Keratinocyte (primary cell): ENCODE measurements around the gene CITED1. TPM values are rescaled to one million over a fixed set of nuclear protein-coding genes. Genes with fewer than 3 reads are reported as not detected.

Experiments used
- DNase-seq: peaks from one replicate; pipeline ENCODE4 v3.0.0-alpha.2; 2011; ENCODE audit warnings: low read depth, missing footprints, low spot score
- FAIRE-seq: peaks from 2 replicates; lab custom pipeline; 2011; peaks lifted over from hg19 to GRCh38; lab: Jason Lieb, UNC
- H2AFZ ChIP-seq: 2 replicates; pipeline ENCODE4 v1.6.0; 2012; ENCODE audit warnings: low read length, control low read depth, inconsistent platforms; ENCODE audit not compliant: control insufficient read depth
- H3K27ac ChIP-seq: 2 replicates; pipeline ENCODE4 v1.5.1; 2011; ENCODE audit warnings: low read length; ENCODE audit not compliant: control insufficient read depth, insufficient read depth
- H3K27me3 ChIP-seq: 3 replicates; pipeline ENCODE4 v1.6.0; 2011; ENCODE audit warnings: low read length; ENCODE audit not compliant: control insufficient read depth, insufficient read depth; ENCODE audit errors: extremely low read depth
- H3K36me3 ChIP-seq, 2 experiments: 2 replicates in 1 of 2; 3 replicates in 1 of 2; pipeline ENCODE4 v1.5.1; 2011; ENCODE audit warnings: low read length in 2 of 2, mild to moderate bottlenecking in 1 of 2; ENCODE audit not compliant: control insufficient read depth in 2 of 2, insufficient read depth in 2 of 2; ENCODE audit errors: extremely low read depth in 1 of 2
- H3K4me1 ChIP-seq: 3 replicates; pipeline ENCODE4 v1.5.1; 2011; ENCODE audit warnings: low read length; ENCODE audit not compliant: control insufficient read depth, insufficient read depth; ENCODE audit errors: extremely low read depth
- H3K4me2 ChIP-seq: 3 replicates; pipeline ENCODE4 v1.6.0; 2011; ENCODE audit warnings: low read depth, low read length; ENCODE audit not compliant: control insufficient read depth, insufficient read depth; ENCODE audit errors: extremely low read depth
- H3K4me3 ChIP-seq, 3 experiments: fragments of 200-600 bp in 1 of 3; sonication (generic) in 1 of 3; 2 replicates in 2 of 3; 3 replicates in 1 of 3; pipeline ENCODE4 v1.5.1; 2011 to 2016; ENCODE audit warnings: low read length in 3 of 3, mild to moderate bottlenecking in 3 of 3, control low read depth in 2 of 3, inconsistent platforms in 1 of 3, low read depth in 1 of 3, mixed read lengths in 1 of 3, mixed run types in 1 of 3, moderate library complexity in 1 of 3; ENCODE audit not compliant: control insufficient read depth in 2 of 3, insufficient read depth in 2 of 3; ENCODE audit errors: extremely low read depth in 1 of 3
- H3K79me2 ChIP-seq: 2 replicates; pipeline ENCODE4 v1.6.0; 2012; ENCODE audit warnings: low read length; ENCODE audit not compliant: control insufficient read depth, insufficient read depth
- H3K9ac ChIP-seq: 3 replicates; pipeline ENCODE4 v1.6.0; 2011; ENCODE audit warnings: low read length; ENCODE audit not compliant: control insufficient read depth, insufficient read depth; ENCODE audit errors: extremely low read depth
- H3K9me1 ChIP-seq: 3 replicates; pipeline ENCODE4 v1.6.0; 2011; ENCODE audit warnings: low read length; ENCODE audit not compliant: control insufficient read depth, insufficient read depth; ENCODE audit errors: extremely low read depth
- H3K9me3 ChIP-seq: 2 replicates; pipeline ENCODE4 v1.5.1; 2012; ENCODE audit warnings: low read depth, low read length; ENCODE audit not compliant: control insufficient read depth
- H4K20me1 ChIP-seq: 3 replicates; pipeline ENCODE4 v1.6.0; 2011; ENCODE audit warnings: low read length; ENCODE audit not compliant: control insufficient read depth, insufficient read depth; ENCODE audit errors: extremely low read depth
- CTCF ChIP-seq, 3 experiments: IDR thresholded peaks in 1 of 3; conservative IDR thresholded peaks in 1 of 3; optimal IDR thresholded peaks in 1 of 3; 2 replicates in 2 of 3; 3 replicates in 1 of 3; pipeline versions ENCODE3 to v1.5.1; 2011; ENCODE audit warnings: low read length in 3 of 3, mild to moderate bottlenecking in 3 of 3, moderate library complexity in 2 of 3, control low read depth in 1 of 3, inconsistent platforms in 1 of 3; ENCODE audit not compliant: insufficient read depth in 2 of 3; ENCODE audit errors: extremely low read depth in 1 of 3
- EZH2 ChIP-seq: IDR thresholded peaks from one replicate; pipeline ENCODE4 v1.6.1; 2012; ENCODE audit warnings: inconsistent platforms, mild to moderate bottlenecking, low read length, moderate library complexity
- dilution Hi-C: fragments of 300-500 bp; cut with MboI; formaldehyde crosslinking; loops from one replicate; pipeline ENCODE4 v1.7.0; 2020; ENCODE audit warnings: low sequenced_read_pairs; ENCODE audit not compliant: extremely low pct_ligation_motif_present
- polyA plus RNA-seq, 5 experiments: library from polyadenylated mRNA; depleted of rRNA in 3 of 5; stranded (reverse) in 3 of 5; stranded (forward) in 1 of 5; unstranded in 1 of 5; fragments of >200 nt; gene quantifications; 1 replicate in 1 of 5; 2 replicates in 3 of 5; 3 replicates in 1 of 5; pipeline versions ENCODE4 v1.2.1 to v1.2.3, GENCODE V29; 2011 to 2012; ENCODE audit warnings: missing spikeins in 2 of 5, low read depth in 1 of 5, low replicate concordance in 1 of 5

Gene CITED1
- polyA plus RNA-seq, 1 donor (not counting 4 experiments of a cell fraction or from before 2014, with no cell fraction given), result 0.30 TPM

GRCh38 chrX:72294497-72294896 is 11.2 kb downstream of the CITED1 start:
- no peak for FAIRE-seq
- no peaks in the 10 kb centered on the region for H4K20me1 ChIP-seq
- H3K9me1 ChIP-seq, result no peaks in the 10 kb centered on the region
- H3K4me2 ChIP-seq, result no peak overlapping the region
- H3K27ac ChIP-seq, result no peak overlapping the region
- no peaks in the 10 kb centered on the region for H3K9me3 ChIP-seq
- TF ChIP-seq CTCF (optimal IDR thresholded peaks at IDR 0.05 in 1 of 3, IDR thresholded peaks at IDR 0.05 in 1 of 3, conservative IDR thresholded peaks at IDR 0.05 in 1 of 3; ENCODE audit: extremely low read depth in 1 of 3, insufficient read depth in 2 of 3, low read length in 3 of 3) (no peak), EZH2 (no peak)
- no peak overlapping the region for H3K9ac ChIP-seq
- H3K4me1 ChIP-seq, result no peaks in the 10 kb centered on the region
- H3K27me3 ChIP-seq, result peaks cover 31% of the 10 kb centered on the region
- no peak for DNase-seq
- H2AFZ ChIP-seq, result no peak overlapping the region
- H3K36me3 ChIP-seq, result no peaks in the 10 kb centered on the region
- no peaks in the 10 kb centered on the region for H3K79me2 ChIP-seq
- dilution Hi-C loops, result no loop called here
- no peak overlapping the region for H3K4me3 ChIP-seq

GRCh38 chrX:72282302-72282701 is 23.4 kb downstream of the CITED1 start:
- FAIRE-seq, result no peak
- H3K4me1 ChIP-seq, result peaks cover 5% of the 10 kb centered on the region

More at GRCh38 chrX:72282302-72282701, 23.4 kb downstream of the CITED1 start:
- Histone ChIP-seq H3K9me3 (no peaks in the 10 kb centered on the region), H3K36me3 (no peaks in the 10 kb centered on the region), H2AFZ (no peak overlapping the region), H3K4me3 (no peak overlapping the region), H3K9ac (no peak overlapping the region), H3K4me2 (no peak overlapping the region), H3K9me1 (no peaks in the 10 kb centered on the region), H3K27ac (no peak overlapping the region), H3K27me3 (no peaks in the 10 kb centered on the region), H4K20me1 (no peaks in the 10 kb centered on the region), H3K79me2 (no peaks in the 10 kb centered on the region)
- no peak for TF ChIP-seq CTCF (optimal IDR thresholded peaks at IDR 0.05 in 1 of 3, IDR thresholded peaks at IDR 0.05 in 1 of 3, conservative IDR thresholded peaks at IDR 0.05 in 1 of 3; ENCODE audit: extremely low read depth in 1 of 3, insufficient read depth in 2 of 3, low read length in 3 of 3)
- no peak for TF ChIP-seq EZH2
- dilution Hi-C loops, result no loop called here
- DNase-seq, result no peak
